Spleen (tissue), 7 donors: ENCODE measurements around the gene SLC7A8.

Experiments
- CTCF ChIP-seq, 11 experiments: fragments of 200-600 bp in 7 of 11; fragments of 450-650 bp in 4 of 11; sonication (generic) in 4 of 11; IDR thresholded peaks in 8 of 11; conservative IDR thresholded peaks in 3 of 11; 1 replicate in 7 of 11; 2 replicates in 4 of 11; pipeline versions ENCODE4 v1.4.0 to v1.8.0; 2016 to 2021; ENCODE audit warnings: antibody characterized with exemption in 11 of 11, inconsistent platforms in 4 of 11, mild to moderate bottlenecking in 1 of 11
- POLR2A ChIP-seq, 3 donors: fragments of 450-650 bp; IDR thresholded peaks; one replicate each; pipeline ENCODE4 v1.5.1; 2017; ENCODE audit warnings: antibody characterized with exemption in 3 of 3, mild to moderate bottlenecking in 1 of 3
- POLR2AphosphoS5 ChIP-seq, 3 donors: sonication (generic); formaldehyde crosslinking; IDR thresholded peaks; one replicate each; pipeline ENCODE4 v1.5.1; 2017; ENCODE audit warnings: antibody characterized with exemption in 3 of 3
- donor health status: DM: no; HTN: no; CAD: no; lungs with moderate emphysema.
- donor health status: DM: no; HTN: no; CAD: no.
- donor health status: DM: no; HTN: no; CAD: no.

- TF ChIP-seq POLR2A (IDR thresholded peaks at IDR 0.05), result no peak
- no peak for TF ChIP-seq CTCF (IDR thresholded peaks at IDR 0.05 in 8 of 11, conservative IDR thresholded peaks at IDR 0.05 in 3 of 11)
- no peak for TF ChIP-seq POLR2AphosphoS5 (IDR thresholded peaks at IDR 0.05)
Measured at GRCh38 chr14:23209651-23210423, 26.4 kb upstream of the SLC7A8 start.
